Esophagus squamous epithelium (tissue), 4 donors: Measurements from ENCODE around the gene HMX3.

Experiments
- CTCF ChIP-seq, 6 experiments: fragments of 450-650 bp in 4 of 6; fragments of 200-600 bp in 2 of 6; sonication (generic) in 2 of 6; IDR thresholded peaks; one replicate each; pipeline ENCODE4 v1.5.1; 2016 to 2019; ENCODE audit warnings: antibody characterized with exemption in 6 of 6, mild to moderate bottlenecking in 4 of 6, moderate library complexity in 4 of 6
- POLR2A ChIP-seq, 4 donors: fragments of 450-650 bp; IDR thresholded peaks; one replicate each; pipeline ENCODE4 v1.6.1; 2017; ENCODE audit warnings: antibody characterized with exemption in 4 of 4, mild to moderate bottlenecking in 4 of 4, moderate library complexity in 3 of 4

- TF ChIP-seq POLR2A (IDR thresholded peaks at IDR 0.05) = no peak
- TF ChIP-seq CTCF (IDR thresholded peaks at IDR 0.05) = no peak
Measured at GRCh38 chr10:123153486-123154091, 17.8 kb downstream of the HMX3 start.
